Measurements from ENCODE around the gene NOL4L.
"Not testable (repeated sequence)": the region's sequence is repeated elsewhere in the genome, so short reads cannot be mapped to it uniquely, and the experiment has no call there.

NOL4L gene

DNA sequence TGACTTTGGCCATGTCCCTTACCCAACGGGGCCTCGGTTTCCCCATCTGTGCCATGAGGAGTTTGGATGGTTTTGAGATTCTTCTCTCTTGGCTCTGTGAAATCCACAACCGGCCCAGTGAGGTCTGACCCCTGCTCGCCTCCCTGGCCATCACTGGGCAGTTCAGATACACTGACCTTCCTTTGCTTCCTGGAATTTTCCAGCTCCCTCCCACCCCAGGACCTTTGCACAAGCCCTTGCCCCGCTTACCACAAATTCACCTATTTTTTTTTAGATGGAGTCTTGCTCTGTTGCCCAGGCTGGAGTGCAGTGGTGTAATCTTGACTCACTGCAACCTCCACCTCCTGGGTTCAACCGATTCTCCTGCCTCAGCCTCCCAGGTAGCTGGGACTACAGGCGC, 12.6 kb upstream of the NOL4L start:
- no peaks in the 10 kb centered on the region for H3K27me3 ChIP-seq
- H3K27ac ChIP-seq, result no peak overlapping the region
- no peaks in the 10 kb centered on the region for H3K9me3 ChIP-seq
- no peaks in the 10 kb centered on the region for H3K4me1 ChIP-seq (ENCODE audit: control insufficient read depth in 1 of 2, insufficient read depth in 1 of 2, low read depth in 1 of 2, low read length in 1 of 2)
- no peaks in the 10 kb centered on the region for H3K36me3 ChIP-seq
- H3K4me3 ChIP-seq (ENCODE audit: low read depth in 1 of 2, low read length in 1 of 2), result no peak overlapping the region
- no peak for TF ChIP-seq CTCF (IDR thresholded peaks at IDR 0.05)

DNA sequence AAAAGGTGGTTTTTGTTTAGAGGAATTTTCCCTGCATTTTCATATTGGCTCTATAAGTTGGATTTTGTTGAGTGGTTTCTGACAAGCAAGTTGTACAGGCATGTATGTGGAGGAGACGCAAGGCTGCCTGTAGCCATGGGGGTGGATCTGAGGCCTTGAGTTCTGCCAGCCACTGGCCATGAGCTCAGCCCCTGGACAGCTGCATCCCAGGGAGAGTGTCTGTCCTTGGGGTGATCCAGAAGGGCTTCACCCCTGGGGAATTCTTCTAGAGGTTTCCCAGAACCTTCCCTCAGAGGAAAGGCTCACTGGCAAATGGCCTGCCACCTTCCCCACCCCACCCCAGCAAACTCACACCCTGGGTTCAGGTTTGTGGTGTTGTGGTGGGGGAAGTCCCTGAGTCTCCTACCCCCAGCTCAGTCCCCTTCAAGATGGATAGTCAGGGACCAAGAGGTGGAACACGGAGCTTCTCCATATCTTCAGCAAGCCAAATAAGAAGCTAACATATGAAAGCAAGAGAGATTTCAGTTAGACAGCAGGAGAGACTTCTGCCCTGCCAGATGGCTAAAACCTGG, 11.6 kb upstream of the NOL4L start:
- no peaks in the 10 kb centered on the region for H3K36me3 ChIP-seq
- TF ChIP-seq CTCF (IDR thresholded peaks at IDR 0.05), result no peak

GRCh38 chr20:32595143-32595542, 10.0 kb upstream of the NOL4L start:
- no peak for TF ChIP-seq CTCF (IDR thresholded peaks at IDR 0.05)
- Histone ChIP-seq H3K9me3 (no peaks in the 10 kb centered on the region), H3K4me3 (ENCODE audit: low read depth in 1 of 2, low read length in 1 of 2) (no peak overlapping the region), H3K27me3 (peaks cover 17% of the 10 kb centered on the region), H3K36me3 (no peaks in the 10 kb centered on the region), H3K4me1 (ENCODE audit: control insufficient read depth in 1 of 2, insufficient read depth in 1 of 2, low read depth in 1 of 2, low read length in 1 of 2) (no peaks in the 10 kb centered on the region), H3K27ac (no peak overlapping the region)

More for the DNA sequence above, 11.6 kb upstream of the NOL4L start:
- Histone ChIP-seq H3K27ac (no peak overlapping the region), H3K27me3 (peaks cover 3% of the 10 kb centered on the region), H3K4me1 (ENCODE audit: control insufficient read depth in 1 of 2, insufficient read depth in 1 of 2, low read depth in 1 of 2, low read length in 1 of 2) (no peaks in the 10 kb centered on the region), H3K4me3 (ENCODE audit: low read depth in 1 of 2, low read length in 1 of 2) (no peak overlapping the region), H3K9me3 (no peaks in the 10 kb centered on the region)

DNA sequence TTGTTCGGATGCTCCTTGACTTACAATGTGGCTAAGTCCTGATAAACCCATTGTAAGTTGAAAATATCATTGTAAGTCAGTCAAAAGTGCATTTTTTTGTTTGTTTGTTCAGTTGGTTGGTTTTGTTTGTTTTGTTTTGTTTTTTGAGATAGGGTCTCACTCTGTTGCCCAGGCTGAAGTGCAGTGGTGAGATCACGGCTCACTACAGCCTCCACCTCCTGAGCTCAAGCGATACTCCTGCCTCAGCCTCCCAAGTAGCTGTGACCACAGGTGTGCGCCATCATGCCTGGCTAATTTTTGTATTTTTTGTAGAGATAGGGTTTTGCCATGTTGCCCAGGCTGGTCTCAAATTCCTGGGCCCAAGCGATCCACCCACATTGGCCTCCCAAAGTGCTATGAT, 9.5 kb upstream of the NOL4L start:
- not testable (repeated sequence) for H3K9me3 ChIP-seq; H3K4me1 ChIP-seq (ENCODE audit: control insufficient read depth in 1 of 2, insufficient read depth in 1 of 2, low read depth in 1 of 2, low read length in 1 of 2); H3K4me3 ChIP-seq (ENCODE audit: low read depth in 1 of 2, low read length in 1 of 2); H3K27ac ChIP-seq; H3K36me3 ChIP-seq
- peaks cover 22% of the 10 kb centered on the region for H3K27me3 ChIP-seq

DNA sequence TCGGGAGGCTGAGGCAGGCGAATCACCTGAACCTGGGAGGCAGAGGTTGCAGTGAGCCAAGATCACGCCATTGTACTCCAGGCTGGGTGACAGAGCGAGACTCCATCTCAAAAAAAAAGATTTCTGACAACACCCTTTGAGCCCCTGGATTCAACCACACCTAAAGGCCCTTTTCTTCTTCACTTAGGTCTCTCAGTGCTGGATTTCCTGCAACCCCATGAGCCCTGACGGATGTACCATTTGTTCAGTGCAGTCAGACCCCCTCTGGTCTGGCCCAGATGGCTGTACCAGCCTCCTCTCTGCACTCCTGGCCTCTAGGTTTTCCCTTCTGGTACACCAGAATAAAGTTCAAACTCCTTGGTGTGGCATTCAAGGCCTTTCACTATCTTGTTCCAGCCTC, 9.1 kb upstream of the NOL4L start:
- Histone ChIP-seq H3K4me3 (ENCODE audit: low read depth in 1 of 2, low read length in 1 of 2) (no peak overlapping the region), H3K4me1 (ENCODE audit: control insufficient read depth in 1 of 2, insufficient read depth in 1 of 2, low read depth in 1 of 2, low read length in 1 of 2) (no peaks in the 10 kb centered on the region), H3K27ac (no peak overlapping the region), H3K27me3 (peaks cover 26% of the 10 kb centered on the region), H3K9me3 (no peaks in the 10 kb centered on the region), H3K36me3 (no peaks in the 10 kb centered on the region)
- TF ChIP-seq CTCF (IDR thresholded peaks at IDR 0.05), result no peak

- not testable (repeated sequence) for H3K4me1 ChIP-seq (ENCODE audit: control insufficient read depth in 1 of 2, insufficient read depth in 1 of 2, low read depth in 1 of 2, low read length in 1 of 2); H3K27ac ChIP-seq; H3K9me3 ChIP-seq; H3K4me3 ChIP-seq (ENCODE audit: low read depth in 1 of 2, low read length in 1 of 2); H3K36me3 ChIP-seq
- peaks cover 42% of the 10 kb centered on the region for H3K27me3 ChIP-seq
Observed at GRCh38 chr20:32592616-32593015, 7.5 kb upstream of the NOL4L start.

- Histone ChIP-seq H3K27ac (no peak overlapping the region), H3K36me3 (no peaks in the 10 kb centered on the region), H3K4me1 (ENCODE audit: control insufficient read depth in 1 of 2, insufficient read depth in 1 of 2, low read depth in 1 of 2, low read length in 1 of 2) (no peaks in the 10 kb centered on the region), H3K27me3 (peaks cover 48% of the 10 kb centered on the region), H3K4me3 (ENCODE audit: low read depth in 1 of 2, low read length in 1 of 2) (no peak overlapping the region), H3K9me3 (no peaks in the 10 kb centered on the region)
- no peak for TF ChIP-seq CTCF (IDR thresholded peaks at IDR 0.05)
Observed at GRCh38 chr20:32592022-32592421, 6.9 kb upstream of the NOL4L start.
